GOT3 (cell line): ENCODE results near the gene PKP1.

Experiments
- DNase-seq: peaks from one replicate; lab custom pipeline; 2025; ENCODE audit warnings: mixed read lengths; lab: John Stamatoyannopoulos, UW

PKP1 gene

DNA sequence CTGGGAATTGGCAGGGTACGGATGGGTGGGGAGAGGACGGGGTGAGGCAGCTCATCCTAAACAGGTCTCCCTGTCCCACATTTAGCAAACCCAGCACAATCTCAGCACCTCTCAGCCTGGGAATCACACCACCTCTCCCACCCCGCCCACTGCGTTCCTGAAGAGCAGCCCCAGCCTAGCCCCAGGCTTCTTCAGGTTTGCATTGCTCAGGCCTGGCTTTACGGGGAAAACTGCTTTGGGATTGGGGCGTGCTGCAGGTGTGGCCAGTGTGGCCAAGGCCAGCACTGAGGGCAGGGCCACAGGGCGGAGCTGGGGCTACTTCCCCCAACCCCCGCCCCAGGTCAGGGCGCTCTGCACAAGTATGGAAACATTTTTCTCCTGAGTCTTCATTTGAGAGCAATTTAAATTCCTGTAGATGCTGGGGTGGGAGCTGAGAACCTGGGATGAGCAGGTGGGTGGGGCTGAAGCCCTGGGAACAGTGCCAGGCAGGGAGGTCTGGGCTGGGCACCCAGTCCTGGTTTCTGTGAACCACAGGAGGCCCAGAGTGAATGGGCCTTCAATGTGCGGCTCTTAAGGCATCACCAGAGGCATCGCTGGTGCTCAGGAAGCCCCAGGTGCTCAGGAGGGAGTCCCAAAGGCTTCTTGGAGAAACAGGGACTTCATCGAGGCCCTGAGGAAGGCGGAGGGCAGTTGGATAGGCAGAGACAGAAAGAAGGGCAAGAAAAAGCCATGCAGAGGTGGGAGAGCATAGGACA is 70.1 kb downstream of the PKP1 start:
- DNase-seq = no peak

DNA sequence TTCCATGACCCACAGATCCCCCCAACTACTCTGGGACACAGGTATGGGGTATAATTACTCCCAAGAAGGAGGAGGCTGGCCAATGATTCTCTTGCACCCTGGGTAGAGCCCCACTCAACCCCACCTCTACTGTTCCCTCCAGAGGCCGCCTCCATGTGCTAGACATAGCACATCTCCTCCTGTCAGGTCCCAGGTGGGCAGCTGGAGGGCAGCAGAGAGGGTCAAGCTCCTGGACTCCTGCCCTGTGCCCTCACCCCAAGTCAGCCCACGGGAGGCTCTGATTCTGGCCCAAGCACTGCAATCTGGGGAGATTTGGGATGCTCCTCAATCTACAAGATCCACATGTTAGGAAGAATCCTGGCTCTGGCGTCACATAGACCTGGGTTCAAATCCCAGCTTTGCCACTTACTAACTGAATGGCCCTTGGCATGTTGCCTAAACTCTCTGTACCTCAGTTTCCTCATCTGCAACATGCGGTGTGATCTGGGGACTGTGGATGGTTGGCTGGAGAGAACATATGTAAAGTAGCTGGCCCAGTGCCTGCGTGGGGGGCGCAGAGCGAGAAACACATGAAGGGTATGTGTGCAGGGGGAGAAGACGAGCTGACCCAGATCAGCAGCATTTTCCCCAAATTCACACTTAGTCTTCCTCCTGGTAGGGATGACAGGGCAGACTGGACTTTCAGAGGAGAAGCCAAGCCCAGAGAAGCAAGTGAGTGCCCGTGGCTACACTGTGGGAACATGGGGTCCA is 71.0 kb downstream of the PKP1 start:
- DNase-seq = no peak

DNA sequence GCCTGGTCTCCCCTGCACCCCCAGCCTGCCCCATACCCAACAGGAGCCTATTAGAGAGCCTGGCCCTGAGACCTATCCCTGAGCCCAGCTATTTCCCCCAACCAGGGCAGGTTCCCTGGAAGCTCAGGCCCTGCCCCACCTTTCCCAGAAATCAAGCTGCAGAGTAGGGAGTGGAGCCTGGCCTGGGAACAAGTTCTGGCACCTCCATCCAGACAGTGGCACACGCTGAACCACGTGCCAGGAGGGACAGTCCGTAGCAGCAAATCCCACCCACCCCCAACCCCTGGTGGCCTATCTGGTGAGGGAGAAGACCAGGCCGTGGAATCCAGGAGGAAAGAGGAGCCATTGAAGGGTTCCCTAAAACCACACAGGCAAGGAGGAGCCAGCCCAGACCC is 71.6 kb downstream of the PKP1 start:
- DNase-seq = no peak

DNA sequence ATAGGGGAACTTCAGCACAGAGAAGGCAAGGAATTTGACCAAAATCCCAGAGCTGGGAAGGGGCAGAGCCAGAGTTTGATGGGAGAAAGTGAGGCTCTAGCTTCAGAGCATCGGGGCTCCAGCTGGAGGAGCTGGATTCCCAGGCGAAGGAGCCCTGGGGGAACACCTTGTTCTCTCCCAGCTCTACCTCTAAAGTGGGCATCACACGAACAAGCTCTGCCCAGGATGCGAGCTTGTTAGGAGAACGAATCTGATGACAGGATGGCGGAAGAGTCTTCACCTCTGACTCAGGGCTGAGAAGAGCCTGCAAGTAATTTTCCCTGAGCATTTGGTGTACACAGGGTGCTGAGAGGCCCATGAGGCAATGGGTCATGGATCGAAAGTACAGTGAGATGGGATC is 72.2 kb downstream of the PKP1 start:
- no peak for DNase-seq

DNA sequence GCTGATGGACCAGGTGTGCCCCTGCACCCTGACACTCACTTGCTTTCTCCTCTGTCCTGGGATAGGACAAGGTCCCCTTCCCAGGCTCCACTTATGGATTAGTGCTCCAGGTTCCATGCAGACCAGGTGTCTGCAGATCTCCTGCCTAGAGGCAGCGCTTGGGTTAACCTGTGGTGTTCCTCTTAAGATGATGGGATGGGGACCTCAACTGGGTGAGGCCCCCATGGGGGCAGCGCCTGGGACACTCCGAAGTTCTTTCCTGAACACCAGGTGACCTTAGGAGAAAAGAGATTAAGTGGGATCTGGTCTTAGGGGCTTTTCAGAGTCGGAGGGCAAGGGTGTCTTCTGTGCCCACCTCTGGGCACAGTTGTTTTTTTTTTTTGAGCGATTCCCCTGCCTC is 72.9 kb downstream of the PKP1 start:
- DNase-seq = no peak

DNA sequence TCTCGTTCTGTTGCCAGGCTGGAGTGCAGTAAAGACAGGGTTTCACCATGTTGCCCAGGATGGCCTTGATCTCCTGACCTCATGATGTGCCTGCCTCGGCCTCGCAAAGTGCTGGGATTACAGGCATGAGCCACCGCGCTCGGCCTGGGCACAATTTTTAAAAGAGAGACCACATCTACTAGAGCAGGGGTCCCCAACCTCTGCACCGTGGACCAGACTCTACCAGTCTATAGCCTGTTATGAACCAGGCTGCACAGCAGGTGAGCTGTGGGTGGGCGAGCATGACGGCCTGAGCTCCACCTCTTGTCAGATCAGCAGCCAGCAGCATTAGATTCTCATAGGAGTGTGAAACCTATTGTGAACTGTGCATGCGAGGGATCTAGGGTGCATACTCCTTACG is 73.4 kb downstream of the PKP1 start:
- DNase-seq = no peak

DNA sequence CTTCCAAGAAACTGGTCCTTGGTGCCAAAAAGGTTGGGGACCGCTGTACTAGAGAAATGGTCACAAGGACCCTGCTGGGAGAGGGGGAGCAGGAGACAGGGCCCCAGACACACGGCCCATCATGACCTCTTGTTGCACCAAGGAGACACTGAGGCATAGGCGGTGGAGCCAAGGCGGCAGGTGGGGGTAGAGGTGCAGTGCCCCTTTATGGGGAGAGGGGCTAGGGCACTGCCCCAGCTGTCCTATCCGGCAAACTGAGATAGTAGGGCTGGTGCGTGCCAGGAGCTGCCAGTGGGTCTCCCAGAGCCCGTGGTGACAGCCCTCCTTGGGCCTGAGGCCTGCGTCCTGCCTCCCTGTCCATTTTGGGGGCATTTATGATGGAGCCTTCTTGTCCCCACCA is 73.9 kb downstream of the PKP1 start:
- no peak for DNase-seq

DNA sequence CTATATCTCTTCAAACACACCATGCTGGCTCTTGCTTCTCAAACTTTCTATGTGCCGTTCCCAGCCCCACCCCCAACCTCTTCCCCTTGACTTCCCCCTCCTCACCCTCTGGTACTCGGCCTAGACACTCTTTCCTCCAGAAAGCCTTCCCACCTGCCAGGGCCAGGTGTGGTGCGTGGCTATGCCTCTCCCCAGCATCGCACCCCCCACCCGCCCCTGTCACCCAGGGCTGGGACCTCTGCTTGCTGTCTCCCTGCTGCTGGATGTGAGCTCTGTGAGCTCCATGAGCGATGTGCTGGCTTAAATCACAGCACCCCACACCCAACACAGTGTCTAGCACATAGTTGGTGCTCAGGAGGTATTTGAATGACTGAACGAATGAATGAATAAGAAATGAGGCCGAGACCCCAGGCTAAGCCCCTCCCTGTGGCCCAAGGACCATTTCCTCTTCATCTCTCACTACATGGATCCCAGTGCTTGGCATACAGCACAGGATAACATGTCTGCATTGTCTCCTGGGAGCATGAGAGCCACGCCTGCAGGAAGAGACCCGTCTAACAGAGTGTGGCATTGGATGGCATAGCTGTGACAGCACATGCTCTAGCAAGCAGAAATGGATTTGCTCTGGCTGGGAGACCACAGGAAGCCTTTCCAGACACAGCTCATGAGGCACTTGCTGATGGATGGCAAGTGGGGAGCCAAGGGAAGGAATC is 74.5 kb downstream of the PKP1 start:
- DNase-seq = no peak

DNA sequence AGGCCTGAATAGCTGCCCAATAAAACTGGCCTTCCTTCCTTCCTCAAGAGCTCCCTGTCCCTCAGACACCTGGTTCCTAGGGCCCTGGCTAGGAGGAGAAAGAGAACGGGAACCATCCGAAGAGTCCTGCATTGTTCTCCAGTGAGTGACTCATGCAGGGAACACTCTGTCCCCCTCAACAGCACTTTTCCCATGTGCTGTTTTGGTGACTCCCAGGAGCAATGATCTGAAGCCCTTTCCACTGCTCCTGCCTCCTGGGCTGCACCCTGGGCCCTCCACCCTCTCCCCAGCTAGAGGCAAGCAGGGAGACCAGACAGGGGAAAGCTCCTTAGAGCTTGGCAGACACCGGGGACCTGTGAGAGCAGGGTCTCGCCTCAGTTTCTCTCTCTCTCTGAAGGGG is 75.3 kb downstream of the PKP1 start:
- DNase-seq = no peak

DNA sequence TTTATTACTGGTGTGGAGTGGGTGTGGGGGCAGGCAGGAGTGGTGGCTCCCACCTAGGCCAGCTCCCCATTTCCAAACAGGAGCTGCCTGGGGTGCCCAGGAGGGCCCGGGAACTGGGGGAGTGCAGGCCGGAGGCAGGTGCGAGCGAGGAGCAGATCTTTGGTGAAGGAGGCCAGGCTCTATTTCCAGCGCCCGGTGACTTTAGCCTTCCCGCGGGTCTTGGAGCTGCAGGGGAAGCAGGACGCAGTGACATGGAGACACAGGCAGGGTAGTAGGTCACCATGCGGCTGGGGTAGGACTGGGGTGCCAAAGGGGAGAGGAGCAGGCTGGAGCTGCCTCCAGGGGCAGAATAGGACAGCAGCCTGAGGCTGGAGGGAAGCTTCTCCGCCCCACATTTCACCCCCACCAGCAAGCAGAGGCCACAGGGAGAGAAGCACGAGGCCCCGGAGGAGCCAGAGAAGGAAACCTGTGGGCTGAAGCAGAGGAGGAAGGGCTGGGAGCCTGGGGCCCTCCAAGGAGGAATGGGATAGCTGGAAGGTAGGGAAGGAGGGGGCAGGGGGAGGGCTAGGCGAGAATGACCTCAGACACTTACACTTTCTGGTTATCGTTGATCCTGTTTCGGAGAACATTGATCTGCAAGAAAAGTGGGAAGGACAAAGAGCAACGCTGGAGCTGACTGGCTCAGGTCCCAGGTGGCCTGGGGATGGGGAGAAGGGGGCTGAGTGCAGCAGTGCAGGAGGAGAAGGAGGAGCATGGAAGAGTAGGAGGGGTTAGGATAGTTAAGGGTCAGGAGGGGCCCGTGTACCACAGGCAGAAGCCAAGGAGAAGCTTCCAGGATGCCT is 75.9 kb downstream of the PKP1 start:
- no peak for DNase-seq

DNA sequence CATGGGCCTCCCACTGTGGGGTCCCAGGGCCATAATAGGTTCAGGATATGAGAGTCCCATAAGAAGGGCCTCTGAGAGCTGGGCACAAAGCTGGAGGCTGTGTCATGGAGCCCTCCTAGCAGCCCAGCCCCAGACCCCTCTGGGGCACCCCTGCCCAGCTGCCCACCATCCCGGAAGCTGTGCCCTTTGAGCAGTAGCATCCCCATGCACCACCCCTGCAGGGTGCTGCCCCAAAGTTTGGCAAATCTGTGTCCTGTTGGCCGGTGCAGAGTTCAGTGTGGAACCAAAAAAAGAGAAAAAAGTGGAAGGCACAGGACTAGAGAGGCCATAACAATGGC is 76.5 kb downstream of the PKP1 start:
- no peak for DNase-seq

DNA sequence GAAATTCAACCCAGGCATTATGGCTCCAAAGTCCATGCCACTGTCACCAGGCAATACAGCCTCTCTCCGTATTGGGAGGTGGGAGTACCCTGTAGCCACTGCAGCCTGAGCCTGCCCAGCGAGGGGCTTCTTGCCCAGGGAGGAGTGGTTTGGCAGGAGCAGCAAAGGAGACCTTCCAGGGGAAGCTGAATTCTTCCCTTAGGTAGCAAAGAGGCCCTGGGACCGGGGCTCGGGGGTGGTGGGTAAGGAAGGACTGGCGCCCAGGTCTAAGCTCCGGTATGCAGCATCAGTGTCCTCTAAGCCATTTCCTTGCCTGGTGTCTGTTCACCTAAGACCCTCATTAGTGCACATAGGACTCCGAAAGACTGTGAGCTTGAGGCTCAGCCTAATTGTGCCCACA is 77.2 kb downstream of the PKP1 start:
- DNase-seq = no peak

DNA sequence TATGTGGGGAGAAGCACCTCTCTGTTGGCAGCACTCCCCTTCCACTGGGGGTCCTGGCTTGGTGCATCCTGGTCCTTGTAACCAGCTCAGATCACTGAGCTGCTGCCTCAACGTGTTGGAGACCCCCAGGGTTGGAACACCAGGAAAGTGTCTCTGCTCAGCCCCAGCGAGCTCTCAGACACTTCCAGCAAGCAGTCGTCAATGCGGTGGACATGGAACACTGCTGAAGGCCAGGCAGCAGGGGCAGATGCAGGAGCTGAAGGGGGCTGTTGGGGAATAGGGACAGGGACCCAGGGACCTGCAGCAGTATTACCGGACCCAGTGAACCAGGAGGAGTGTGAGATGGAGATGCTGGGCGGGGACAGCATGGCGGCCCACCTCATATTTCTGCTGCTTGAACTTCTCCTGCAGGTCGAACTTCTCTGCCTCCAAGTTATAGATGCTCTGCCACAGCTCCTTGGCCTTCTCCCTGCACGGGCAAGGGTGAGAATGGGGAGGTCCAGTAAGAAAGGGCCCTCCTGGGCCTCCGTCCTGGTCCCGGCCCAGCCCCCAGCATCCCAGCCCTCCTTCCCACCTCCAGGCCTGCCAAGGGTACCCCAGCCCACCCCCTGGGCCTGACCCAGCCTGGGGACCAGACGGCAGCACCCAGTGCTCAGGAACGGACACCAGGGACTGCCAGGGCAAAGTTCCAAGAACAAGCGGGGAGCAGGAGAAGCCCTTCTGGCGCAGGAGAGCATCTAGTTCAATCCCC is 77.8 kb downstream of the PKP1 start:
- DNase-seq = no peak

DNA sequence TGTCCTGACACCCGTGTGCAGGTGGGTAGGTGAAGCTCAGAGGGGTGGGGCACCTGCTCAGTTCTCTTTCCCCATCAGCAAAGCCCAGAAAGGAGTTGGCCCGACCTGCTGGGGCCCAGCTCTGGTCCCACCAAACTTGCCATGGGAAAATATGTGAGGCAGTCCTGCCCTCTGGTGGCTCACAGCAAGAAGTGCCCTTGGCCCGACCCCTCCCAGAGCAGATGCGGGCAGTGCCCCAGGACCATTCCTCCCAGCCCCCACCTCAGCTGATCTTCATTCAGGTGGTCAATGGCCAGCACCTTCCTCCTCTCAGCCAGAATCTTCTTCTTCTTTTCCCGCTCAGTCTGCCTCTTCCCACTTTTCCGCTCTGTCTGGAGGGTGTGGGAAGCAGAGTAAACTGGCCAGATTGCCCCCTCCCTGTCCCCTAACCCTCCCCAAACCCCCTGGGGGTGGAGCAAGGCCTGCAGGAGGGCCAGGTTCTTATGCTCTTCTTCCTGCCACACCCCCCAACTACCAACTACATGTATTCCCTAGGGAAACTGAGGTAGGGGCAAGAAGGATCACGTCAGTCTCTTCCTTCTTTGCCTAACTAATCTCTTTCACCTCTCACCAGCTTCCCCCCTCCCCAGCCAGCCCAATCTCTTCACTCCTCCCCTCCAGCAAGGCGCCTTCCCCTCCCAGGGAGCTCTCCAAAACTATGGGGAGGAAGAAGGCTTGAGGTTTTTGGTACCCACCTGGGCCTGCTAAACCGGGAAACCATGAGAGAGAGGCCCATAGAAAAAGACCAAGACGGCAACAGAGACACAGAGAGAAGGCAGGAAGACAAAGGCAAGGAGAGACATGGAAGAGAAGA is 78.6 kb downstream of the PKP1 start:
- DNase-seq = peak; percentile 81

DNA sequence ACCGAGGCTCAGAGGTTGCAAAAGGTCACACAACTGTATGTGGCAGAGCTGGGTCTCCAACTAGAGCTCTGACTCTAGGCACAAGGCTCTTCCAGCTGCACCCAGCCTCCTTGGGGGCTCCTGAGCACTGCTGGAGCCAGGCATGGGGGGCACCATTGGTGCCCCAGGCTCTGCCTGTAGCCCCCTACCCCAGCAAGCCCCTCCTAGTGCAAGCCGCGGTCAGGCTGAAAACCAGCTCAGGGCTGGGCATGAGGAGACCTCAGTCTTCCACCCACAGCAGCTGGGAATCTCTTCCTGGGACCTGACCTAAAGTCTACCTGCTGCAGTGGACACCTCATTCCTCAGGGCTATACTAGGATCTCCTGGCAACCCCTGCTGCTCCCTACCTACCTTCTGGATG is 79.6 kb downstream of the PKP1 start:
- DNase-seq = no peak

DNA sequence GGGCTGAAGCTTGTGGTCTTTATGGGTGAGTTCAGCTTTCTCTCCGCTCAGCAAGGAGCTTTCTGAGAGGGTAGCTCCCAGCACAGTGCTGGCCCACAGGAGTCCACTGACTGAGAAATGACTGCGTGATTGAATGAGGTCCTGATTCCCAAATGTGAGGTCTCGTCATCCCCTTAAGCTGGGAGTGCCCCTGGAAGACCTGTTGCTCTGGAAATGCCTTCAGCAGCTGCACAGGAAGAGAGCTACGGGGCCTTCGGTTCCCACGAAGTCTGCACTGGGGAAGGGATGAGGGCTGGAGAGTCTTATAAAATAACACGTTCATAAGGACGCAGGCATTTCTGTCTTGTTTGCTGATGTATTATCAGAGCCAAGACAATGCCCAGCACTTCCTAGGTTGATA is 80.2 kb downstream of the PKP1 start:
- DNase-seq = no peak

DNA sequence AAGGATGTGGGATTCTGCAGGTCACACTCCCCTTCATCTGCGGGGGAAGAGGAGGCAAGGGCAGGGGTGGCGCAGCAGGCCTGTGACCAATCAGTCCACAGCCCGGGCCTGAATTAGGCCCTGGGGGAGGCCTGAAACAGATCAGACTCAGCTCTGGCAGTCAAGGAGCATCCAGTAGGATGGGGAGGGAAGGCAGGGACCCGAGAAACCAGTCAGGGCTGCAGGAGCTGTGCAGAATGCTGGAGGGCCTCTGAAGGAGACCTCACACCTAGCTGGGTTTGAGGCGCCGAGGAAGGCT is 81.5 kb downstream of the PKP1 start:
- no peak for DNase-seq

DNA sequence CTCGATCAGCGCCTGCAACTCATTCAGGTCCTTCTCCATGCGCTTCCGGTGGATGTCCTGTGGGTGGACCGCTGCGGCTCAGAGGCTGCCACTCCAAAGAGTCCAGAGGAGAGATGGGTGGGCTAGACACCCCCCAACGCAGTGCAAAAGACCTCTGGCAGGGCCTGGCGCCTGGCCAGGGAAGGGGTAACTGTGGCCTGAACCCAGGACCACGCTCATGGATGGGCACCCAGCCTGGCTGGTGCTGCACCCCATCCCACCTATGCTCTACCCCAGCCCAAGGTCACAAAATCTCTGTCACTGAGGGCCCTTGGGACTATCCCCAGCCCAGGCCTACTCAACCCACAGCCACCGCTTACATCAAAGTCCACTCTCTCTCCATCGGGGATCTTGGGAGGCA is 81.9 kb downstream of the PKP1 start:
- no peak for DNase-seq

DNA sequence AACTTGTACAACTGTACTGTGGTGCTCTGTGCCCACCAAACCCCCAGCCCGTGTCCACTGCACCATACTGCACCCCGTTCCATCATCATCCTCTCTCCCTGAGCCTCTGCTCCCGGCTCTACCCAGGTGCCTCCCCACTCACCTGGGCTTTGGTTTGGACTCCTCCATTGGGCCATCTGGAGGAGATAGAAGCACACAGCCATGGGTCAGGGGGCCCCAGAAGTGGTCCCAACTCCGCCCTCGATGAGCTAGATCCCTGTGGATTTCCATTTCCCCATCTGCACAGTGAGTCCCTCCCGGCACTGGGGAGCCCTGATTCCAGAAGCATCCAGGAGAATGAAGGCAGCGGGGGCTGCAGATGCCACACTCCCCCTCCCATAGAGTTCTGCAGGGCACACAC is 83.4 kb downstream of the PKP1 start:
- DNase-seq = no peak

DNA sequence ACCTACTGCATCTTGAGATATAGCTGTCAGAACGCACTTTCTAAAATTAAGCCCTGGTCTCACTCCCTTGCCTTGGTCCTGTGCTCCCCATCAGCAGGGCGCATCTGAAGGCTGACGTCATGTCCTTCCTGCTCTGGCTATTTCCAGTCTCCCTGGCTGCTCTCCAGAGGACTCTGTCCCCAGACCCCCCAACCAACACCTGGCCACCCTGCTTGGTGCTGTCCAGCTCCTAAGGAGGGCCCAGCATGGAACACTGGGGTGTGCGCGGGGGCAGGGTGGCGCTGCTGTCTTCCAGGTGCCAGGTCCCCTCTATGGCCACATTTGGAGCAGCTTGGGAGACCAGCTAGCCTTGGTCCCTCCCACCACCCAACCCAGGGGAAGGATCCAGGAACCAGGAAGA is 85.9 kb downstream of the PKP1 start:
- no peak for DNase-seq

DNA sequence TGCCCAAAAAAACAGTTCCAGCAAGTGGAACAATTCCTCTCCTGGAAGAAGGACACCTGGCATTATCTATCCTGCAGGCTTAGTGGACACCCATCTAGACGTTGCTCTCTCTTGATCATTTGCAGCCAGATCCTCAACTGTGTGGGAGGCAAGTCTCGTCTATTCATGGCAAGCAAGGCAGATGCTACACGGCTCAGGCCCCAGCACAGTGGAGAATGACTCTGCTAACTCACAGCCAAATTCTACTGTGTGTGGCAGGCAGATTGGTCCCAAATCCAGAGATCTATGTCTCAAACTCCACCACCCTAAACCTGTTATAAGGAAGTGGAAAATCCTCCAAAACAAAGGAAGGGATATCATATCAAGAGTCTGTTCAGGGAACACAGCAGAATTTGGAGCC is 87.2 kb downstream of the PKP1 start:
- DNase-seq = no peak
